ENCODE results near the gene MSI2.

GRCh38 chr17:57309479-57309878 is 53.2 kb downstream of the MSI2 start:
- TF ChIP-seq EP300 (IDR thresholded peaks at IDR 0.05) (no peak), POLR2A (IDR thresholded peaks at IDR 0.05) (no peak)
- TF ChIP-seq, protein P1, sequence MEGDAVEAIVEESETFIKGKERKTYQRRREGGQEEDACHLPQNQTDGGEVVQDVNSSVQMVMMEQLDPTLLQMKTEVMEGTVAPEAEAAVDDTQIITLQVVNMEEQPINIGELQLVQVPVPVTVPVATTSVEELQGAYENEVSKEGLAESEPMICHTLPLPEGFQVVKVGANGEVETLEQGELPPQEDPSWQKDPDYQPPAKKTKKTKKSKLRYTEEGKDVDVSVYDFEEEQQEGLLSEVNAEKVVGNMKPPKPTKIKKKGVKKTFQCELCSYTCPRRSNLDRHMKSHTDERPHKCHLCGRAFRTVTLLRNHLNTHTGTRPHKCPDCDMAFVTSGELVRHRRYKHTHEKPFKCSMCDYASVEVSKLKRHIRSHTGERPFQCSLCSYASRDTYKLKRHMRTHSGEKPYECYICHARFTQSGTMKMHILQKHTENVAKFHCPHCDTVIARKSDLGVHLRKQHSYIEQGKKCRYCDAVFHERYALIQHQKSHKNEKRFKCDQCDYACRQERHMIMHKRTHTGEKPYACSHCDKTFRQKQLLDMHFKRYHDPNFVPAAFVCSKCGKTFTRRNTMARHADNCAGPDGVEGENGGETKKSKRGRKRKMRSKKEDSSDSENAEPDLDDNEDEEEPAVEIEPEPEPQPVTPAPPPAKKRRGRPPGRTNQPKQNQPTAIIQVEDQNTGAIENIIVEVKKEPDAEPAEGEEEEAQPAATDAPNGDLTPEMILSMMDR (IDR thresholded peaks at IDR 0.05): no peak

Data from gastroesophageal sphincter (tissue), 3 donors.